HG03196 (cell line): ENCODE measurements around the gene FOXF1.

Experiments
- ATAC-seq: cut with Tn5 transposase; IDR thresholded peaks from one replicate; pipeline ENCODE4 v1.9.1; 2021; ENCODE audit not compliant: unreplicated experiment

FOXF1 gene

DNA sequence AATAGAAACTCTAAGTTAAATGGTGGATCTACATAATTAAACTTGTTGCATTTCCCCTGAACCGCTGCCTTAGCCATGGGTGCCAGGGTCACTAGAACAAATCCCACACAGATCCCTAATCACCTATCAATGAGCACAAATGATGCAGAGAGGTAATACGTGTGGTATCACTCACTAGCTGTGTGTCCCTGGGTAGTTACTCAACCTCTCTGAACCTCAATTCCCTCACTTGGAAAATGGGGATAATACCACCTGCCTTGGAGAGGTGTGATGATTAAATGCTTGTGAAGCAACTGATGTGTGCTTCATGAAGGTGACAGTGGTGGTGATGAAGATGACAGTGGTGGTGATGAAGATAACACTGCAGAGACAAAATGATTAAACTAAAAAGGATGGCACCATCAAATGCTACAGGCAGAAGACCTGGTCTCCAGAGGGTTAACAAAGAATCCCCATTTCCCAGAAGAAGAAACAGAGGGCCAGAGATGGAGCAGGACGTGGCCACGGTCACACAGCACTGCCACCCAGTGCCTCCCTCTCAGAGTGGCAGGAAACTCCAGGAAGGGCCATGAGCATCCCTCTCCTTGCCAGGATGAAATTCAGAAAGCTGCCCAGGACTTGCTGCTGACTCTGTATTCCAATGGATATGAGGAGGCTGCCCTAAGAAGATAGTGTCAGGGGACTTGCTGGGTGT is 17.9 kb upstream of the FOXF1 start:
- ATAC-seq, result no peak

DNA sequence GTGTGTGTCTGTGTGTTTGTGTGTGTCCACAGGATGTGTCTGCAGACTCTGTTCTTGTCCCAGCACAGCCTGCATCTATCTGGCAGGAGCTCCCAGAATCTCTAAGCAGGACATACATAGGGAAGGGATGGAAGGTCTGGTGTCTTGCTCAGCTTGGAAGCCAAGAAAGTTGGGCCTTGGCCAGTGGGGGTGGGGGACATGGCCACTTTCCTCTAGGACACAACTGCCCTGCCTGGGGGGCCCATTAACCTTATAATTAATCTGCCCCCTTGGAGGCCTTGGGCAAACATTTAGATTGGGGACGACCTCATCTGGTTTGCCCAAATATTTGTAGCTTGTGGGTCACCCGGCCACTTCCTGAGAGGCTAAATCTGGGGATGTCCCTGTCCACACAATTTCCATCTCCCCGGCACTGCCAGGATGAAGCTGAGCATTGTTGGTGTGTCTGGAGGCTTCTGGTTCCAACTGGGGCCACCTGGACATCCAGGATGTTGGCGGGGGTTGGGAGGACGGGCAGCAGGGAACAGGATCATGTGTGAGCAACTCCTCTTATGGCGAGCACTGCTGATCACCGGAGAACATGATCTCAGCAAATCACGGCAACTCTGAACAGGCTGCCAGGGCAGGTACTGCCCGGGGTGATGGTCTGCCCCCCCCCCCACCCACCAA is 17.2 kb upstream of the FOXF1 start:
- no peak for ATAC-seq

DNA sequence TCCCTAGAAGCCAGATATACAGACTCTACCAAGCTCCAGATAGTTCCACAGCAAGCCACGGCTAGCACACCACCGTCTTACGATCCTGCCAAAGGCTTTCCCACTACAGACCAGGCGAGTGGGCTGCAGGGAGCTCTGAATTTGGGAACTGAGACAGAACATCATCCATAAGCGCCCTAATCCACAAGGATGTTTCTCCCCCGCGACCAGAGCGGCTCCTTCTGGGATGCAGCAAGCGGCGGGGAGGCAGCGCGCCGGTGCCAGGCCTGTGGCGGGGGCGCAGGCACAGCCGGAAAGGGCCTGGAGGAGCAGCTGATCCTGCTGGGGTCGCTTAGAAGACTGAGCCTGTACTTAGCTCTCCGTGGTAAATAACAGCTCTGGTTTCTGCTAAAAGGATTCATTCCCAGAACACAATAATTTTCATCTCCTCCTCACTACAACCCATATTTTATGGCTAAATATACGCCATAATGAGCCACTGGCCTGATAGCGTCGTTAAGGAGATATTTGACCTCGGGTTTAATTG is 16.2 kb upstream of the FOXF1 start:
- no peak for ATAC-seq

DNA sequence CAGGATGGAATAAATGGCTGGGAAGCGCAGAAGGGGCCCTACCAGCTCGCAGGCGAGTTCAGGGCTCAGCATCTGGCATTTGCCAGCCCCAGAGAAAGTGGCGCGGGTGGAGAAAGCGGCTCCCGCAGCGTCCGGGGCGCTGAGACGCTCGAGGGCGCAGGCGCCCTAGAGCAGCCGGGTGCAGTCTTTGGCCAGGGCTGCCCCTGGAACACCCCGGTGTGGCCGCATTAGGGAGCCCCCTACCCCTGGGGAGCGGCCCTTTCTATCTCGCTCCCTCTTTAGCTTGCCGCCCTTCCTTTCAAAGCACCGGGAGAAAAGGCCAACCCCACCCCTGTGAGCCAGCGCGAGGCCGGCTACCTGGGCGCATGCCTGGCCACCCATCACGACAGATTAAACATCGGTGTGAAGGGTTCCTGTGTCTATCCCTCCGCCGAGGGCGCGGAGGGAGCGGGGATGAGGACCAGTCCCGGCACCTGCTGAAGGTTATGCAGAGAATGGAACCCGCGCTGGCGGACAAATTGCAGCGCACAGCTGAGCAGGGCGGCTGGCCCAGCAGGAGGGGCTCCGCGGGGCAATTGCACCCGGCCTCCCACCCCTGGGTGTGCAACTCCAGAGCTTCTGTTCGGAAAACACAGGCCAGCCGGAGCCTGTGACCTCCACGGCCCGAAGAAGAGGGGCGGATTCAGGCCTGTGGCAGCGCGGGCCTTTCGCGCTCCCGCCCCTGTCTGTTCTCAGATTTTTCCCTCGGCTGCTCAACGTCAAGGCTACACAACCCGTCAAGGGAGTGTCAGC is 15.6 kb upstream of the FOXF1 start:
- ATAC-seq, result no peak

DNA sequence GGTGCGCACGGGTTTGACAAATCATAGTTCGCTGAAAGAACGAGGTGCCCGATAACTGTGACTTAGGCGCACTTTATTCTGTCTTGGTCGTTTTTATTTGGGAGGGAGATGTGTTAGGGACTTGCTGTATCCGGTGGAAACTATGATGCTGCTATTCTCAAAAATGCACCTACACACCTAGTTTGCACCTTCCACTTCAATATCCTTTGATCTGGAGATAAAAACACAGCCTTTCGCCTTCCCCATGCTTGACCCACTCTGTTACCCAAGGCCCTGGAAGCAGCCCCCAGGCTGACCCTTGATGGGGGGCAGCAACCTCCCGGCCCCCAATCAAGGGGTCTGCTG is 15.0 kb upstream of the FOXF1 start:
- no peak for ATAC-seq

DNA sequence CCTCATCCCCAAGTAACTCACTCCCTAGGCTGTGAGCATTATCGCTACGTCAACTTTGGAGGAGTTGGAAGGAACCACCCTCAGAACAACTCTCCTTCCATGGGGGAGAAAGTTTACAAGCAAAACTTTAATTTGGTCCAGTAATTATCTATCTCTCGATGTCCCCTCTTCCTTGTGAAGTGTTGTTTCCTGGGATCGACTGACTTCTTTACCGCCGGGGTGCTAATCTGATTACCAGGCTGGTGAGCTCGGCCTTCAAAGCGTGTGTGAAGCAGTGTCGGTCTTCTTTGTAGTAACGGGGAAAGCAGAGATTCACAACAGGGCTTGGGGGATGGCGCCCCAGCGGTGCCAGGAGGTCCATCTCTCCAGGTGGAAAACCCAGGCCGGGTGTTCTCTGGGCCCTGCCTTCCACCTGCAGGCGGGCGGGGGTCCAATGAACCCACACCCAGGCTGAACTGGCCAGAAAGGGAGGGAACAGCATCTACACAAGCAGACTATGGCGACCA is 14.5 kb upstream of the FOXF1 start:
- no peak for ATAC-seq

DNA sequence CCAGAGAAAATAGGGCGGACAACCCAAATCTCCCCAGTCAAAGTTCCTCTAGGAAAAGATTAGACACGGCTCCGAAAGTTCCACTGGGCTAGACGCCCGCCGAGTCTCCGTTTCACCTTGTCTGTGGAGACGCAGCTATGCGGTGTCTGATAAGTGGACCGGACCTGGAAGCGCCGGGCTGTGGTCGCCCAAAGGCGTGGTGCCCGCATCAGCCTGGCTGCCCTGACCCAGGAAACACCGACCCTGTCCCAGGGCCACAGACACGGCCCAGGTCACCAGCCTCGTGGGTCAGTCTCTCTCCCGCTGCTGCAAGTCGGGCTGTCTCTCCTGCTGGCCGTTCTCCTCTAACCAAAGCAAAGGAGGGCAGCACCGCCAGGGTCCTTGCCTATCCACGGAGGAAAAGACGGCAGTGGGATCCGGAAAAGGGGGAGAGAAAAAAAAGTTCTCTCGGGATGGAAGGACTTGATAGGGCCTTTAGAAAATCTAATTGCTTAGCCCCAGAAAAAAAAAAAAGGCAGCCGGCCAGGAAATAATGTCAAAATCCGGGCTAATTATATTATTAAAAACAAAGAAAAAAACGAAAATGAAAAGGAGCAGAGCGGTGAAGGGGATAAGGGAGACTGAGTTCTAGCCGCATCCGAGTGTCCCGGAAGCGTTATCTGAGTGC is 13.9 kb upstream of the FOXF1 start:
- ATAC-seq, result no peak

DNA sequence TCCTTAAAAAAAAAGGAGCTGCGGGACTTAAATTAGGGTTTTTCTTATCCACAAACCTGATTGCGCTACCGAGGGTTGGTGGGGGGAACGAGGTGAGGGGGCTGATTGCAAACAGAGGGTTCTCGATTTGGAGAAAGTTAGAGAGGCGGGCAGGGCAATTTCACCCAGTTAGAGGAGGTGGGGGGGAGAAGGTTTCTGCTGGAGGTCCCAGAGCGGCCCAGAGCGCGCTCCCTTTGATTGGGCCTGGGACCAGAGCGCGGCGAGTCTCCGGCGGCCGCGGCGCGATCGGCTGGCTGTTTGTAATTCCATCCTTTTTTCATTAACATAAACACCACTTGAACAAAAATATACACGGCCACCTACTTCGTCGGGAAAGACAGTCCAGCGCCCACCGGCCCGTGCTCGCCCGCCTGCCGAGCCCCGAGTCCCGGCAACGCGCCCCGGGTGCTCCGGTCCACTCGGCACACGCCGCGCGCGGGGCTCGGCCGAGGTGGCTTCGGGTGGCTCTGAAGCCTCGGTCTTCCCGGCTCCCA is 13.3 kb upstream of the FOXF1 start:
- no peak for ATAC-seq

DNA sequence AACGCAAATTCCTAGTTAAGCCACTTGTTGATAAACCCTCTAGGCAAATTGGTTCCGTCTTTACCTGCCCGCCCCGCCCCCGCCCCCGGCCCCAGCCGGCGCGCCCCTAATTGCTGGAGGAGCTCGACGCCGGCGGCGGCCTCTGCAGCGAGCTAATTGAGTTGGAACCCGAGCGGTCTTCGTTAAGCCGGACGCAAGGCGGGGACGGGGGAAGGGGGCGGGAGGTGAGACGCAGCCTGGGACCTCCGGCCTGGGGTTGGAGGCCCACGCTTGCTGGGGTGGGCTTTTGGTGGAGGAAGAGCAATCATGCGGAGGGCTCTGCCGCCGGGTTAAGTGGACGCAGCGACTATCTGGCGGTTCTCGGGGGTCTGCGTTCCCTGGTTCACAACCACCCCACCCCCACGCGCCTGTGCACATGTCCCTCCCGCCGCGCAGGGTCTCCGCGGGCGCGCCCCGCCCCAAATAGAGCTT is 12.7 kb upstream of the FOXF1 start:
- ATAC-seq, result no peak

DNA sequence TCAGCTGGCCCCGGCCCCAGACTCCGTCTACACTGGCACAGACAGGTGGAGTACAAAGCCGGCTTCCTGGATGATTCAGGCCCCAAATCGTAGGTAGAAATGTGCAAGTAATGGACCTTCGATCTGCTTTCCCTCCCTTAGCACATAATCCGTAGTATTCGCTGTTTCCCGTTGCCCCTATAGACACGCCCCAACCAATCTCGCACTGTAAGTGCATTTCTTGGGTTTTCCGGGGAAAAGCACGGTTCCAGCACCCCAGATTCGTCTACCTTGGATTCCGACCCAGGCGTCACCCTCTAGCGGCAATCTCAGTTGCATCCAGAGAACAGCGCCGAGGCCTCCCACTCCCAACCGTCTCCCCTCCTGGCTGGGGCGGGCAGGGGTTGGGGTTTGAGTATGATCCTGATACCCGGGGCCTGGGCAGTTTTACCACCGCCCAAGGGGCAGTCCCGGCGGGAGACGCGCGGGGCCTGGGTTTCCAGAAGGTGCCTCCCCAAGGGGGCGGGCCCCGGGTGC is 12.1 kb upstream of the FOXF1 start:
- no peak for ATAC-seq

DNA sequence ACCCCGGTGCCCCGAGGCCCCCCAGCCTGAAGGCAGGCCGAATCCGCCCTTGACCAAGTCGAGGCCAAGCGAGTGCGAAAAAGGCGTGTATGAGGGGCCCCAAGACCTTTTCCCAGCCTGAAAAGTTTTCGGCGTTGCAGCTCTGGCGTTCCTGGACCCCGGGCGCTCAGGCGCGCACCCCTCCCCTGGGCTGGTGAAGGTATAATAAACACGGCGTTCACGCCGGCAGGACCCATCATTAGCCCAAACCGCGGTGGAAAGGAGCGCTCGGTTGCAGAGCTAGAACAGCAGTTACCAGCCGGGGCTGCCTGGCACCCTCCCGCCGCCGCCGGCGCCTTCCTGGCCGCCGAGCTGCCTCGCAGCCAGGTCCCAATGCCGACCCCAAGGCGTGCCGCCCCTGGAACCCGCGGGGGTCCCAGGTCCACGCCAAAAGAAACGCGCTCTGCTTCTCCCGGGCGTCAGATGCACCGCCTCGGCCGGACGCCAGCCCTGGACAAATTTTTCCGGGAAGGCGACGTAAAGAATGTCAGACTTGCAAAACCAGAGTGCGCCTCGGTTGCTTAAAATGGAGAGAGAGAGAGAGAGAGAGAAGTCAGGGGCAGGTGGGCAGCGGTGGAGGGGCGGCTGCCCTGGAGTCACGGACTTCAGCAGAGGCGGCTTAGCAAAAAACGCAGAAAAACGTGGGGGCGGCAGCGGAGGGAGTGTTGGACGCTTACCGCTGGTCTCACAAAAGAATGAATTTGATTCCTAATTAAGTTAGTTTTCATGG is 11.5 kb upstream of the FOXF1 start:
- no peak for ATAC-seq

DNA sequence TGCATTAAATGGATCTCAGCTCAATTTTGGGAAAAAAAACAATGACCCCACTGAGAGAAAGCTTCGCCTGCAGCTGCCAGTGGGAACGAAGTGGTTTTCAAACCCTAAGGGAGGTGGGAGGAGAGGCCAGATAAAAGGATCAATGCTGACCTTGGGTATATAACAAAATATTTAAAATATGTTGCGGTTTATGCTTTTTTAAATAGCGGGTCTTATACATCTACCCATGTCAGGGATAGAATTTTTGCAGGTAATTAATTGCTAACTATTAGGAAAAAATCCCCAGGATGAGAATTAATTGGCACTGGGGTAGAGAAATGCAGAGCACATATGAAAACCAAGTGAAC is 10.9 kb upstream of the FOXF1 start:
- no peak for ATAC-seq

DNA sequence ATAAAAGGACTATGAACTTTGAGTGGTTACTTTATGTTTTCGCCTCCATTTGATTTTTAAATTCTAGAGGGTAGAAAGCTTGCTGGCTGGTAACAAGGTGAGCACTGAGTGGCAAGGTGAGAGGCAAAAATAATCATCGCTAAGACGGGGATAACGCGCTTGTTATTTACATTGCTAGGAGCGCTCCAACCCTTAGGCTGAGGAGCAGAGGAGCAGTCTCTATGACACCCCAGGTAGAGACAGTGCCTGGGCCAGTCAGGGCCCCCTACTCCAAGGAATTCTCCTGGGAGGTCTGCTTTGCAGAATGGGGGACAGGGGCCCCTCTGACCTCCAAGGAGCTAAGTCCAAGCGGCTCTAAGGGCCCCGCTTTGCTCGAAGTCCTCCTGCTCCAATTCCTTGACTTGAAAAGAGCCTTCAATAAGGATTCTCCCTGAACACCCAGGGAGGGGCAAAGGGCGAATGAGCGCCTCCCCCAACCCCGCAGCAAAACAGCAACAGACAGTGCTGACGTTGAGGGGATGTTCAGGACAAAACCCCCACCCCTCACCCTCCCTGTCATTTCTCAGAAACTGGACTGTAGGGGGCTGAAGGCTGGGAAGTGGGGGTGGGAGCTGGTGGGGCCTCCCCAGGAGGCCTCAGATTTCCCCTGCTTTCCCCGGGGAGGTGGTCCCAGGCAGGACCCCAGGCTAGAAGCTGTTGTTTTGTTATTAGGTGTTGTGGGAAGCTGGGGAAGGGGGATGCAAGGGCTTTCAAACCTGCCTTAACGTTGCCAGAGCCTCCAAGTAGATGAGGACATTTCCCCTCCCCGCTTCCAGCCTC is 10.2 kb upstream of the FOXF1 start:
- no peak for ATAC-seq

DNA sequence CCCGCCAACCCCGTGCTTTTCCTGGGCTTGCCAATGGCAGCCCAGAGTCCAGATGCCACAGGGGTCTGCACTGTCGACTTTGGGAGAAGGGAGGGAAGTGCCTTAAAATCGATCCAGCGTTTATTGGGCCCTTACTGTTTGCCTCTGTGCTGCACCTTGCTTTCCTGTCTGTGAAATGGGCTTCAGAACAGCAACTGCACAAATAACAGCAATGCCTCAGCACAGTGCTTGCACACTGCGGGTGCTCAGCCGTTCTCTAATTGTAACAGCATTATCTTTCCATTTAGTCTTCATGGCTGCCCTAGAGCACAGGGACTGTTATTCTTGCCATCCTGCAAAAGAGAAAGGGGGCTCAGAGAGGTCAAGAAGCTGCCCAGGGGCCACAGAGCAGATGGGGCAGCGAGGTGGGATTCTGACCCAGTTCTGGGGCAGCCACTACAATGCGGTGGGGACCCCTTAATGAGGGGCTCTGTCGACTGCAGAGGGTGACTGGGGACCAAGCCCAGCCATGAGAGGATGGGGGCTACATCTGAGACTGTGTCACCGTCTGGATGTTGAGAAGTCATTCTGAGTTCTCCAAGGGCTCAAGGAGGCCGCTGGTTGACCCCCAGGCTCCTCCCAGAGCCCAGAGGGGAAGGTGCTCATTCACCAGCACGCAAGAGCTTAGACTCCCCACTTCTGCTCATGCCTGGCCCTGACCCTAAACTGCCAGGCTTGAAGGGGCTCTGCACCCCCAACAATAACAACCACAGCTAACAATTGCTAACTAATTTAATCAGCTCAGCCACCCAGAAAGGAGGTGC is 9.4 kb upstream of the FOXF1 start:
- ATAC-seq, result no peak

DNA sequence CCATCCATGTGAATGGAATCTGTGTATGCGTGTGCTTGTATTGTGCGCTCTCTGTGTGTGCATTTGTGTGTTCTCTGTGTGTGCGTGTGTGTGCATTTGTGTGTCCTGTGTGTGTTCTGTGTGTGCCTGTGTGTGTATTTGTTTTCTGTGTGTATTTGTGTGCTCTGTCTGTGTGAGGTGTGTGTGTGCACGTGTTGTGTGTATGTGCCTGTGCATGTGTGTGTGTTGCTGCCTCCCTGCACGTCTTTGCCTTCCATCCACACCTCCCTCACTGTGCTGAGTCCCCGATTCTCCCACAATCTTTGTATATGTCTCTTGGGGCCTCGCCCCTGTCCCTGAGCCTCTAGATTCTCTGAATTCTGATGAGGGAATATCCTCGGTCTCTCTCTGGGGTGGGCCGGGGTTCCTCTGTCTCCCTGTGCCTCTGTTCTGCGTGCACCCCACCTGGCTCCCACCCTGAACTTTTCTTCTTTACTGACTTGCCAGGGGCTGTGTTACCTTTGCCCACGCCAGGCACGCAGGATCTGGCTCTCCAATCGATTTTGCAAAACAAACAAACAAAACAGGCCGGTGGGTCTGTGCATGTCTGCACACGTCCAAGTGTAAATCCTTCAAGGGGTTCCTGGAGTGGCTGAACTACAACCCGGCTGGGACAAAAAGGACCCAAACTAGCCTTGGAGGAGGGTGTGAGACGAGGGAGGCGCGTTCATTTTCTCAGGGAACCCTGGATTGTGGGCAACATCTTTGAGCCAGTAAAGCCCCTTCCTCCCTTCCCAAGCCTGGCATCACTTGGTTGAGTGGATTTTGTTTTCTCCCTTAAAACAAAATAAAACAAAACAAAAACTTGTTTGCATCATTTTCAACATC is 8.1 kb upstream of the FOXF1 start:
- no peak for ATAC-seq

DNA sequence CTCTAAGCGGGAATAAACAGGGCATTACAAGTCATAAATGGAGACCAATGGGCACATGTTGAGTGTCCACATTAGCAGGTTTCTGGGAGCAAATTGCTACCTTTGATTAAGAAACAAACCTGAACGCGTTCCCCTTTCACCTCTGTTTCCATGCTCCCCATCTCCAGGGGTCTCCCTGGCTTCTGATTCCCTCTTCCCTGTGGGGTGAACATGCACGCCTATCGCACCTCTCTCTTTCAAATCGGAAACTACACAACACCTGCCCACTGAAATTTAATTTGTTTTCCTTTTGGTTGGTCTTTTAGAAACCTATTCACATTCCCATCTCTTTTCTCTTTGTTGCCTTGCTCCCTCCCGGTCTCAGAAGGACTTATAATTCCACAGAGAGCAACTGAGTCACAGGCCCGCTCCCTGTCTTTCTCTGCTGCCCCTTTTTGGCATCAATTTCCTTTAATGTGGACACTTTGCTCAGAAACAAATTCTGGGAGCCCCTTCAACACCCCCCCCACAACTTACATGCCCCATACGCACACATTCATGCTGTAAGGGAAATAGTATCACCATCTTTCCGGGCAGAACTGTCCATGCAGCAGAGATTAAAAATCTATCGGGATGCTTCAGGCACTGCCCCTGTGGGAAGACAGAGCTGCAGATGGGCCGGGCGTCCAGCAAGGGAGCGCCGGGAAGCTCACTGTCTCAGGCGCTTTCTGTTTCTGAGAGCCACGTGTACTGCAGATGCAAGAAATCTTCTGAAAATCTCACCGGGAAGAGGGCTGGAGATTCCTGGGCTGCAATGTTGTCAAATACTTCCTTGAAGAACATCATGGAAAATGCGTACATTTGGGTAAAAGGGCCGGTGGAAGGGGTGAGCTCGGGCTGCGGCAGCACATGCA is 7.2 kb upstream of the FOXF1 start:
- ATAC-seq, result no peak
